ENCODE measurements around the gene DAAM1.

Gene DAAM1

GRCh38 chr14:59354666-59355065 is 166.2 kb downstream of the DAAM1 start:
- H3K4me3 Mint-ChIP-seq: no peak overlapping the region
- H3K27me3 Mint-ChIP-seq: no peaks in the 10 kb centered on the region
- no peaks in the 10 kb centered on the region for H3K4me1 Mint-ChIP-seq
- no peaks in the 10 kb centered on the region for H3K9me3 Mint-ChIP-seq
- H3K27ac Mint-ChIP-seq: no peak overlapping the region
- H3K36me3 Mint-ChIP-seq: peaks cover 20% of the 10 kb centered on the region

- no peak overlapping the region for H3K27ac Mint-ChIP-seq
- no peaks in the 10 kb centered on the region for H3K27me3 Mint-ChIP-seq
- peaks cover 20% of the 10 kb centered on the region for H3K36me3 Mint-ChIP-seq
- H3K4me1 Mint-ChIP-seq: no peaks in the 10 kb centered on the region
- H3K4me3 Mint-ChIP-seq: no peak overlapping the region
- H3K9me3 Mint-ChIP-seq: no peaks in the 10 kb centered on the region
Measured at GRCh38 chr14:59355091-59355490, 166.6 kb downstream of the DAAM1 start.

GRCh38 chr14:59356312-59356711 is 167.8 kb downstream of the DAAM1 start:
- H3K27ac Mint-ChIP-seq: no peak overlapping the region
- no peaks in the 10 kb centered on the region for H3K4me1 Mint-ChIP-seq
- H3K9me3 Mint-ChIP-seq: no peaks in the 10 kb centered on the region
- peaks cover 26% of the 10 kb centered on the region for H3K36me3 Mint-ChIP-seq
- no peaks in the 10 kb centered on the region for H3K27me3 Mint-ChIP-seq
- no peak overlapping the region for H3K4me3 Mint-ChIP-seq

- no peak overlapping the region for H3K4me3 Mint-ChIP-seq
- no peaks in the 10 kb centered on the region for H3K9me3 Mint-ChIP-seq
- H3K27ac Mint-ChIP-seq: no peak overlapping the region
- no peaks in the 10 kb centered on the region for H3K27me3 Mint-ChIP-seq
- H3K36me3 Mint-ChIP-seq: peaks cover 26% of the 10 kb centered on the region
- H3K4me1 Mint-ChIP-seq: no peaks in the 10 kb centered on the region
Measured at GRCh38 chr14:59356767-59357166, 168.3 kb downstream of the DAAM1 start.

GRCh38 chr14:59358102-59358501 is 169.6 kb downstream of the DAAM1 start:
- Mint-ChIP-seq H3K4me1 (no peaks in the 10 kb centered on the region), H3K27me3 (no peaks in the 10 kb centered on the region), H3K4me3 (no peak overlapping the region), H3K9me3 (no peaks in the 10 kb centered on the region), H3K27ac (no peak overlapping the region), H3K36me3 (peaks cover 23% of the 10 kb centered on the region)

- no peaks in the 10 kb centered on the region for H3K9me3 Mint-ChIP-seq
- H3K27me3 Mint-ChIP-seq: no peaks in the 10 kb centered on the region
- H3K4me3 Mint-ChIP-seq: no peak overlapping the region
- H3K4me1 Mint-ChIP-seq: no peaks in the 10 kb centered on the region
- H3K36me3 Mint-ChIP-seq: peaks cover 24% of the 10 kb centered on the region
- no peak overlapping the region for H3K27ac Mint-ChIP-seq
Measured at GRCh38 chr14:59358784-59359183, 170.3 kb downstream of the DAAM1 start.

GRCh38 chr14:59359431-59360124 is 171.1 kb downstream of the DAAM1 start:
- no peaks in the 10 kb centered on the region for H3K4me1 Mint-ChIP-seq
- no peaks in the 10 kb centered on the region for H3K9me3 Mint-ChIP-seq
- no peak overlapping the region for H3K27ac Mint-ChIP-seq
- H3K36me3 Mint-ChIP-seq: peaks cover 29% of the 10 kb centered on the region
- H3K27me3 Mint-ChIP-seq: no peaks in the 10 kb centered on the region
- H3K4me3 Mint-ChIP-seq: no peak overlapping the region

GRCh38 chr14:59360233-59360632 is 171.8 kb downstream of the DAAM1 start:
- H3K36me3 Mint-ChIP-seq: peaks cover 29% of the 10 kb centered on the region
- no peaks in the 10 kb centered on the region for H3K27me3 Mint-ChIP-seq
- no peak overlapping the region for H3K27ac Mint-ChIP-seq
- H3K4me3 Mint-ChIP-seq: no peak overlapping the region
- no peaks in the 10 kb centered on the region for H3K4me1 Mint-ChIP-seq
- H3K9me3 Mint-ChIP-seq: no peaks in the 10 kb centered on the region

- Mint-ChIP-seq H3K27ac (no peak overlapping the region), H3K36me3 (peaks cover 23% of the 10 kb centered on the region), H3K9me3 (no peaks in the 10 kb centered on the region), H3K27me3 (no peaks in the 10 kb centered on the region), H3K4me1 (no peaks in the 10 kb centered on the region), H3K4me3 (no peak overlapping the region)
Measured at GRCh38 chr14:59360923-59361794, 172.7 kb downstream of the DAAM1 start.

- no peak overlapping the region for H3K27ac Mint-ChIP-seq
- H3K27me3 Mint-ChIP-seq: no peaks in the 10 kb centered on the region
- H3K4me3 Mint-ChIP-seq: no peak overlapping the region
- peaks cover 21% of the 10 kb centered on the region for H3K36me3 Mint-ChIP-seq
- H3K9me3 Mint-ChIP-seq: no peaks in the 10 kb centered on the region
- no peaks in the 10 kb centered on the region for H3K4me1 Mint-ChIP-seq
Measured at GRCh38 chr14:59362513-59362912, 174.0 kb downstream of the DAAM1 start.

GRCh38 chr14:59363531-59364226 is 175.2 kb downstream of the DAAM1 start:
- no peaks in the 10 kb centered on the region for H3K4me1 Mint-ChIP-seq
- no peak overlapping the region for H3K4me3 Mint-ChIP-seq
- peaks cover 25% of the 10 kb centered on the region for H3K36me3 Mint-ChIP-seq
- no peaks in the 10 kb centered on the region for H3K9me3 Mint-ChIP-seq
- H3K27ac Mint-ChIP-seq: no peak overlapping the region
- no peaks in the 10 kb centered on the region for H3K27me3 Mint-ChIP-seq

- no peaks in the 10 kb centered on the region for H3K9me3 Mint-ChIP-seq
- no peak overlapping the region for H3K4me3 Mint-ChIP-seq
- H3K27me3 Mint-ChIP-seq: peaks cover 1% of the 10 kb centered on the region
- H3K4me1 Mint-ChIP-seq: no peaks in the 10 kb centered on the region
- no peak overlapping the region for H3K27ac Mint-ChIP-seq
- peaks cover 10% of the 10 kb centered on the region for H3K36me3 Mint-ChIP-seq
Measured at GRCh38 chr14:59370158-59370742, 181.8 kb downstream of the DAAM1 start.

- no peak overlapping the region for H3K4me3 Mint-ChIP-seq
- no peaks in the 10 kb centered on the region for H3K9me3 Mint-ChIP-seq
- H3K36me3 Mint-ChIP-seq: peaks cover 12% of the 10 kb centered on the region
- no peak overlapping the region for H3K27ac Mint-ChIP-seq
- no peaks in the 10 kb centered on the region for H3K4me1 Mint-ChIP-seq
- H3K27me3 Mint-ChIP-seq: peaks cover 3% of the 10 kb centered on the region
Measured at GRCh38 chr14:59371771-59372170, 183.3 kb downstream of the DAAM1 start.

- H3K27me3 Mint-ChIP-seq: peaks cover 3% of the 10 kb centered on the region
- H3K4me1 Mint-ChIP-seq: no peaks in the 10 kb centered on the region
- no peaks in the 10 kb centered on the region for H3K9me3 Mint-ChIP-seq
- H3K27ac Mint-ChIP-seq: no peak overlapping the region
- peaks cover 2% of the 10 kb centered on the region for H3K36me3 Mint-ChIP-seq
- no peak overlapping the region for H3K4me3 Mint-ChIP-seq
Measured at GRCh38 chr14:59374048-59374447, 185.6 kb downstream of the DAAM1 start.

GRCh38 chr14:59376686-59377085 is 188.2 kb downstream of the DAAM1 start:
- Mint-ChIP-seq H3K4me3 (no peak overlapping the region), H3K27ac (no peak overlapping the region), H3K36me3 (peaks cover 2% of the 10 kb centered on the region), H3K27me3 (peaks cover 6% of the 10 kb centered on the region), H3K4me1 (no peaks in the 10 kb centered on the region), H3K9me3 (no peaks in the 10 kb centered on the region)

All from activated naive CD4-positive, alpha-beta T cell treated with anti-CD3 and anti-CD28 coated beads, Interleukin-2, amount 50 U/mL, for 24 hours (primary cell).